Loucy (cell line): Measurements from ENCODE around the gene FYB2.

Experiments used
- H2AFZ ChIP-seq: fragments of 200-600 bp; sonication (generic); 2 replicates; pipeline ENCODE4 v1.6.0; 2016; ENCODE audit warnings: antibody characterized with exemption, mild to moderate bottlenecking, low read length, moderate library complexity
- H3F3A ChIP-seq: fragments of 200-600 bp; 2 replicates; pipeline ENCODE4 v1.6.0; 2016; ENCODE audit warnings: antibody characterized with exemption, low read depth, mild to moderate bottlenecking
- H3K27me3 ChIP-seq: fragments of 200-600 bp; sonication (generic); 2 replicates; pipeline ENCODE4 v1.6.1; 2014; ENCODE audit warnings: low read length, mild to moderate bottlenecking; ENCODE audit not compliant: insufficient read depth, poor library complexity, severe bottlenecking
- H3K36me3 ChIP-seq: fragments of 200-600 bp; sonication (generic); 2 replicates; pipeline ENCODE4 v1.6.1; 2016; ENCODE audit warnings: low read length; ENCODE audit not compliant: insufficient read depth
- H3K4me1 ChIP-seq: fragments of 200-600 bp; sonication (generic); 2 replicates; pipeline ENCODE4 v1.5.1; 2014; ENCODE audit warnings: low read length, mild to moderate bottlenecking; ENCODE audit not compliant: insufficient read depth, poor library complexity, severe bottlenecking
- H3K4me2 ChIP-seq: fragments of 200-600 bp; sonication (generic); 2 replicates; pipeline ENCODE4 v1.6.0; 2014; ENCODE audit warnings: antibody characterized with exemption, low read length, low read depth, mild to moderate bottlenecking; ENCODE audit not compliant: poor library complexity, severe bottlenecking
- H3K4me3 ChIP-seq: fragments of 200-600 bp; sonication (generic); 2 replicates; pipeline ENCODE4 v1.5.1; 2014; ENCODE audit warnings: low read length, mild to moderate bottlenecking, mixed read lengths; ENCODE audit not compliant: poor library complexity, severe bottlenecking
- H3K79me2 ChIP-seq: fragments of 200-600 bp; sonication (generic); 2 replicates; pipeline ENCODE4 v1.6.1; 2014; ENCODE audit warnings: low read length; ENCODE audit not compliant: insufficient read depth
- H3K9ac ChIP-seq: fragments of 200-600 bp; sonication (generic); 2 replicates; pipeline ENCODE4 v1.6.0; 2014; ENCODE audit warnings: mild to moderate bottlenecking, low read depth, low read length, moderate library complexity; ENCODE audit not compliant: poor library complexity, severe bottlenecking
- H3K9me2 ChIP-seq: fragments of 200-600 bp; sonication (generic); replicated peaks from 2 replicates; pipeline ENCODE4 v1.6.1; 2016; ENCODE audit warnings: low read depth, low read length, mixed read lengths
- H3K9me3 ChIP-seq: fragments of 200-600 bp; sonication (generic); 2 replicates; pipeline ENCODE4 v1.6.1; 2014; ENCODE audit warnings: mild to moderate bottlenecking, antibody characterized with exemption, low read length, low read depth; ENCODE audit not compliant: insufficient read depth
- H4K20me1 ChIP-seq: fragments of 200-600 bp; sonication (generic); 2 replicates; pipeline ENCODE4 v1.6.0; 2014; ENCODE audit warnings: antibody characterized with exemption, low read length, mild to moderate bottlenecking; ENCODE audit not compliant: insufficient read depth, poor library complexity, severe bottlenecking
- EZH2phosphoT487 ChIP-seq: fragments of 200-600 bp; IDR thresholded peaks from 2 replicates; pipeline ENCODE4 v1.6.1; 2018; ENCODE audit warnings: antibody characterized with exemption, mild to moderate bottlenecking, moderate library complexity, borderline replicate concordance
- TF ChIP-seq, protein P1 (sequence below): fragments of 200-600 bp; sonication (generic); conservative IDR thresholded peaks from 2 replicates; pipeline ENCODE4 v1.5.1; 2014; ENCODE audit warnings: mild to moderate bottlenecking, antibody characterized with exemption, low read length

FYB2 gene

DNA sequence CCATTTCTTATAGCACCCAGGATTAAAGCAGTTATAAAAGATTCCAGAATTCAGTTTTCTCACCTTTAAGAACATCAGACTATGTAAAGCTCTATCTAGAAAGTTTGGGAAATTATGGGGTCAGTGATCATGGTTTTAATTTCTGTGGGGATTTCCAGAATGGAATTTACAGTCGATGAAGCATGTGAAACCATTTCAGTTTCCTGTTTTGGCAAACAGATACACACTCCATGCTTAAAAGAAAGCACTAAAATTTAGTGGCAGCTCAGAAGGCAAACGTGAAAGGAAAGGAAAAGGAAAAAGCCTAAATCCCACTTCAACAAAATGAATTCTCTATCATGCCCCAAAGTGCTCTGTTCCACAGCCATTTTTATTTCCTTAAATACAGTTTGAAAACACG, 60.4 kb downstream of the FYB2 start:
- Histone ChIP-seq H3K27me3 (no peaks in the 10 kb centered on the region), H3K4me2 (no peak overlapping the region), H4K20me1 (no peaks in the 10 kb centered on the region), H3K79me2 (no peaks in the 10 kb centered on the region), H3K4me1 (no peaks in the 10 kb centered on the region), H2AFZ (no peak overlapping the region), H3K9me2 (0 out of 2 replicates have a peak, but pooled peaks cover 4% of the 10 kb centered on the region), H3K9me3 (no peaks in the 10 kb centered on the region), H3K9ac (no peak overlapping the region), H3K4me3 (no peak overlapping the region), H3K36me3 (no peaks in the 10 kb centered on the region), H3F3A (no peaks in the 10 kb centered on the region)
- TF ChIP-seq, protein P1, sequence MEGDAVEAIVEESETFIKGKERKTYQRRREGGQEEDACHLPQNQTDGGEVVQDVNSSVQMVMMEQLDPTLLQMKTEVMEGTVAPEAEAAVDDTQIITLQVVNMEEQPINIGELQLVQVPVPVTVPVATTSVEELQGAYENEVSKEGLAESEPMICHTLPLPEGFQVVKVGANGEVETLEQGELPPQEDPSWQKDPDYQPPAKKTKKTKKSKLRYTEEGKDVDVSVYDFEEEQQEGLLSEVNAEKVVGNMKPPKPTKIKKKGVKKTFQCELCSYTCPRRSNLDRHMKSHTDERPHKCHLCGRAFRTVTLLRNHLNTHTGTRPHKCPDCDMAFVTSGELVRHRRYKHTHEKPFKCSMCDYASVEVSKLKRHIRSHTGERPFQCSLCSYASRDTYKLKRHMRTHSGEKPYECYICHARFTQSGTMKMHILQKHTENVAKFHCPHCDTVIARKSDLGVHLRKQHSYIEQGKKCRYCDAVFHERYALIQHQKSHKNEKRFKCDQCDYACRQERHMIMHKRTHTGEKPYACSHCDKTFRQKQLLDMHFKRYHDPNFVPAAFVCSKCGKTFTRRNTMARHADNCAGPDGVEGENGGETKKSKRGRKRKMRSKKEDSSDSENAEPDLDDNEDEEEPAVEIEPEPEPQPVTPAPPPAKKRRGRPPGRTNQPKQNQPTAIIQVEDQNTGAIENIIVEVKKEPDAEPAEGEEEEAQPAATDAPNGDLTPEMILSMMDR: no peak
- no peak for TF ChIP-seq EZH2phosphoT487

DNA sequence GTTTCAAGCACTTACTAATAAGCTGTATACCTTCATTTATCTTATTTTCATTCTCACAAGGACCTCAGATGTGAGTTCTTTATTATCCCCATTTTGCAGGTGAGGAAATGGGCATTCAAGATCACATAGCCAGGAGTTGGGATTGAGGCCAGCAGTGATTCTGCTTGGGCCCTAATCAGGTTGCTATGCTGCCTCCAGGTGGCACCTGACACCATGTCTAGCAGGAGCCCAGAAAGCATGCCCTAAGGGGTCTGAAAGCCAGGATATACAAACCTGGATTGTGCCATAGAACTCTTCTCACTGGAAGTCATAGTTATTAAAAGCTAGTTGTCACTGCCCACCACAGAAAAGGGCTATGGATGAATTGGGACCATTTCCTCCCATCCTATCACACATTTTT, 61.1 kb downstream of the FYB2 start:
- no peaks in the 10 kb centered on the region for H3K9me3 ChIP-seq
- no peaks in the 10 kb centered on the region for H3K79me2 ChIP-seq
- TF ChIP-seq, protein P1: no peak
- no peak for TF ChIP-seq EZH2phosphoT487
- H3K4me1 ChIP-seq: no peaks in the 10 kb centered on the region
- H3F3A ChIP-seq: no peaks in the 10 kb centered on the region
- no peaks in the 10 kb centered on the region for H3K27me3 ChIP-seq
- no peaks in the 10 kb centered on the region for H4K20me1 ChIP-seq
- H3K4me3 ChIP-seq: no peak overlapping the region
- H3K4me2 ChIP-seq: no peak overlapping the region
- no peaks in the 10 kb centered on the region for H3K36me3 ChIP-seq
- no peak overlapping the region for H2AFZ ChIP-seq
- no peak overlapping the region for H3K9ac ChIP-seq
- H3K9me2 ChIP-seq: 0 out of 2 replicates have a peak, but pooled peaks cover 4% of the 10 kb centered on the region

DNA sequence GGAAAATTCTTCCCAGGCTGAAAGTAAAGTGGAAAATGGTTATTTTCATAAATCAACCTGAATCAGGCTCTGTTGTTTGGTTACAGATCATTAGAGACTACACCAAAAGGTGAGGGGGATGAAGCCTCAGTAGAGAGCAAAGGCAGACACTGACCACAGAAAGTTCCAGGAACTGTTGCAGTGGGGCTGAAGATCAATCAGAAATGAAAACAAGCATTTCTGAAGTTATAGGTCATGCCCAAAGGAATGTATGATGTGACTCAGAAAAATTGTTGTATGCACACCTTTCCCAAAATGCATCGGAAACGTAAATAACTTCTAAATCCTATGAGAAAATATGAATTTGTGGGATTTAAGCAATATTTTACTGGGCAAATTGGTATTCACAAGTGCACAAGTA, 63.3 kb downstream of the FYB2 start:
- H3K36me3 ChIP-seq: no peaks in the 10 kb centered on the region
- H3K4me2 ChIP-seq: no peak overlapping the region
- no peaks in the 10 kb centered on the region for H3K27me3 ChIP-seq
- TF ChIP-seq EZH2phosphoT487: no peak
- TF ChIP-seq, protein P1: no peak
- H3K9me3 ChIP-seq: no peaks in the 10 kb centered on the region
- no peaks in the 10 kb centered on the region for H3K9me2 ChIP-seq
- H3K4me1 ChIP-seq: no peaks in the 10 kb centered on the region
- H2AFZ ChIP-seq: no peak overlapping the region
- no peaks in the 10 kb centered on the region for H4K20me1 ChIP-seq
- no peaks in the 10 kb centered on the region for H3K79me2 ChIP-seq
- H3F3A ChIP-seq: no peaks in the 10 kb centered on the region
- H3K9ac ChIP-seq: no peak overlapping the region
- H3K4me3 ChIP-seq: no peak overlapping the region
